ENCODE results near the gene ELOB. TPM values are rescaled to one million over a fixed set of nuclear protein-coding genes. Genes with fewer than 3 reads are reported as not detected.
"Not testable (repeated sequence)": the region's sequence is repeated elsewhere in the genome, so short reads cannot be mapped to it uniquely, and the experiment has no call there.

The ELOB gene
- total RNA-seq, 1 experiment from 2014 or later: 397 TPM

DNA sequence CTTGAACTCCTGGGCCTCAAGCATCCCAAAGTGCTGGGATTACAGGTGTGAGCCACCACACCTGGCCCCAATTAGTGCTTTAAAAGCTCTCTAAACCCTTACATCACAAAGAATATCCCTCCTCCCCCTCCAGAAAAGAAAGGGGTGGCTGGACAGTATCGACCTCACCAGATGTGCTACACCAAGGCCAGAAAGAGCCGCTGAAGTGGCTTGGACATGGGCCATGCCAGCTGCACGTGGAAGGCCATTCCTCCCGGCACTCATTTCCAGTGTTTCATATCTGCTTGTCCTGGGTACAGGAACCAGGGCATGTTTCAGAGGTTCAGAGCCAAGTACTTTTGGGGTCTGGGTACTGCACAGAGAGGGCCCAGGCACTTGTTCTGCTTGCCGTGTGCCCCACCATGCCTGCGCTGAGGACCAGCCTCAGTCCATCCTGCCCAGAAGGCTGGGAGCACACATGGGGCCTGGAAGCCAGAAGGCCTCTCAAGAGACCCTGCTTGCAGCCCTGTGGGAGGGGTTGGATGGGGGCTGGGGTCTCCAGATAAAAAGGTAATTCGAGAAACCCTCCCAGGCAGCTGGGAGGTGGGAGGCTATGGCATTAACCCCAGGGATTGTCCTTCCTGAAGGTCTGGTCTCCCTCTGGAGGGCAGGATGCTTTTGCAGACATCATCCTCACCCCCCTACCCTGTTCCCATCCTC lies 28.2 kb downstream of the ELOB start:
- no peak for DNase-seq (ENCODE audit: low spot score)

DNA sequence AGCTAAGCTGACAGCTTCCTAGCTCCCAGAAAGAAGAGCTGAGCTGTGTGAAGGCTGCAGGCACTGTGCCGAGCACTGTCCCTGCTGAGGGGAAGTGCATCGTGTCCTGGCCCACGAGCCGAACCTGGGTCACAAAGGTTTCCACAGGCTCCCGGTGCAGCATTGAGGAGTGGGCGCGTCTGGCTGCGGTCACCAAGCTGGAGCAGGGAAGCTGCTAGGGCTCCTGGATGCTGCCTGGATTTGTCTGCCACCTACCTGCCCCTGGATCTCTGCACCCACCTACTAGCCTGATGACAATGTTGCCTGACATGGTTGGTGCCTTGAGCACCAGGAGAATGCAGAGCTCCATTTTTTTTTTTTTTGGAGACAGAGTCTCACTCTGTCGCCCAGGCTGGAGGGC lies 31.1 kb downstream of the ELOB start:
- DNase-seq (ENCODE audit: low spot score): no peak

DNA sequence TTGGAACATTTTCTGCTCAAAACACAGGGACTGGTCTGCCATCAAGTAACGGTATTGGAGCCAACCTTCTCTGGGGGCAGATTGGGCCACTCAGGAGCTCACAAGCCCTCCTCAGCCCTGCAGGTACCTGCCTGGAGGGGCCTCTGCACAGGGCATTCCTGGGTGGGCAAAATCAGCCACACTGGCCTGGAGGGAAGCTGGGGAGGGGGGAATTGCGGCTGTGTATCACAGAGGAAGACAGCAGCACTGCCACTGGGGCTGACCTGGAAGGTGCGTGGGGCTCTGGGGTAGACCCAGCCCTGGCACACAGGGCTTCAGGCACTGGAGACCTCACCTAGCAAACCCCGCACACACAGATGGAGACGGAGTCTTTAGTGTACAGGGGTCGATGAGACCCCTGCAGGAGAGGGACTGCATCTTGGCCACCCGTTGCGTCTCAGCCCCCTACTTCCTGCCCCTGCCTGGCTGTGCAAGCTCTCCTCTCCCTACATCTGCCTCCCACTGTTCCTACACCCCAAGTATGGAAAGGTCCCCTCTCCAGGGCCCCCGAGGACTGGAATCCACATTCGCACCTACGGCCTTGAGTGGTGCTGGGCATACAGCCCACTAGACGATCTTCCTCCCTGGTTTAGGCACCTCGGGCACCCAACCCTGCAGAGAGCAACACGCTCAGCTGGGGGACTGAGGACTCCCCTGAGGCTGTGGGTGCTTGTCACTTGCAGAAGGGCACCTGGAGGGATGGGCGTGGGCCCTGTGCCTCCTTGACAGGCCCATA lies 31.8 kb downstream of the ELOB start:
- no peak for DNase-seq (ENCODE audit: low spot score)

DNA sequence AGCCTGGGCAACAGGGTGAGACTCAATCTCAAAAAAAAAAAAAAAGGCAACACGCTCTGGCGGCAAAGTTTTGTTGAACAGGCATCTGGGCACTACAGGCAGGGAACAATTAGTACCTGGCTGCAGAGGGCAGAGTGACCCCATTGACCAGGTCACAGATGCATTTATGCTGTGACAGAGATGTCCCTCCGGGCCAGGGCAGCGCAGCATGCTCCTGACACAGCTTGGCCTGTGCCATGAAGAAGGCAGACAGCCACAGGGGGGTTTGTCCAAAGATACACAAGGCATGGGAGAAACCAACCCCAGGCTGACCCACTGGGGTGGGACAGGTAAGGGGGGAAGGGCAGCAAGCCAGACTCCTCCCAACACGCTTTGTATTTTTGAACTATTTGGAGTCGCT lies 32.4 kb downstream of the ELOB start:
- no peak for DNase-seq (ENCODE audit: low spot score)

GRCh38 chr16:2743007-2743810 lies 33.9 kb downstream of the ELOB start:
- no peak for DNase-seq (ENCODE audit: low spot score)

GRCh38 chr16:2742323-2743006 lies 34.6 kb downstream of the ELOB start:
- DNase-seq (ENCODE audit: low spot score): no peak

DNA sequence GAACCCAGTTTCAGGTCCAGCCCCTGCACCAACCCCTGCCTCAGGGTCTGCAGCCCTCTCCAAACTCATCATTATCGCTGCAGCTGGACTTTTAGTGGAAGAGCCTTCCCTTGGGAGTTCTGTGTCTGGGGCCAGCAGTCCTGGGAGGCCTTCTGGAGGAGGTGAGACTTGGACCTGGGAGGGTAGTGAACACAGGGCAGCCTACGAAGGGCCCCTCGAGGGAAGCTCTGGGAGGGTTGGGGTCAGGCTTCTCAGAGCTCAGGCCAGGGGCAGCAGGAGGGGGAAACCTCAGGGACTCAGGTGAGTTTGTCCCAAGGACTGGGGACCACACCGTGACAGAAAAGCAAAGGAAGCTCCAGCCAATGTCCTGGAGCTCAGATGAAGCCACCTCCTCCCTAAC lies 35.9 kb downstream of the ELOB start:
- no peak for DNase-seq (ENCODE audit: low spot score)

DNA sequence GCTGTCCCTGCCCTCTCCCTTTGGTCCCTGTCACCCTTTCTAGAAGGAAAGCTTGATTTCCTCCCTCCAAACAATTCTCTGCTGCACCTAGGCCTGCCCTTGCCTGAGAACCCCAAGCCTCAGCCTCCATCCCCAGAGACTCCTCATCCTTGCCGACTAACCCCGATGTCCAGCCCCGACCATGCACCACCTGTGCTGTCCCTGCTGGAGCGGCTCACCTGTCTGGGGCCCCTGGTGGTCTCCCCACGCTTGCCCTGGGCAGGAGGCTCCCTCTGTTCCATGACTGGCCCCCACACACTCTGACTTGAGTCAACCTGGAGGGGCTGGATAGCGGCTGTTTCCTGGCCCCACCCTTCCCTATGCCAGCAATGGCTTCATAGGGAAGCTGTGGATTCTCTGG lies 36.6 kb downstream of the ELOB start:
- no peak for DNase-seq (ENCODE audit: low spot score)

DNA sequence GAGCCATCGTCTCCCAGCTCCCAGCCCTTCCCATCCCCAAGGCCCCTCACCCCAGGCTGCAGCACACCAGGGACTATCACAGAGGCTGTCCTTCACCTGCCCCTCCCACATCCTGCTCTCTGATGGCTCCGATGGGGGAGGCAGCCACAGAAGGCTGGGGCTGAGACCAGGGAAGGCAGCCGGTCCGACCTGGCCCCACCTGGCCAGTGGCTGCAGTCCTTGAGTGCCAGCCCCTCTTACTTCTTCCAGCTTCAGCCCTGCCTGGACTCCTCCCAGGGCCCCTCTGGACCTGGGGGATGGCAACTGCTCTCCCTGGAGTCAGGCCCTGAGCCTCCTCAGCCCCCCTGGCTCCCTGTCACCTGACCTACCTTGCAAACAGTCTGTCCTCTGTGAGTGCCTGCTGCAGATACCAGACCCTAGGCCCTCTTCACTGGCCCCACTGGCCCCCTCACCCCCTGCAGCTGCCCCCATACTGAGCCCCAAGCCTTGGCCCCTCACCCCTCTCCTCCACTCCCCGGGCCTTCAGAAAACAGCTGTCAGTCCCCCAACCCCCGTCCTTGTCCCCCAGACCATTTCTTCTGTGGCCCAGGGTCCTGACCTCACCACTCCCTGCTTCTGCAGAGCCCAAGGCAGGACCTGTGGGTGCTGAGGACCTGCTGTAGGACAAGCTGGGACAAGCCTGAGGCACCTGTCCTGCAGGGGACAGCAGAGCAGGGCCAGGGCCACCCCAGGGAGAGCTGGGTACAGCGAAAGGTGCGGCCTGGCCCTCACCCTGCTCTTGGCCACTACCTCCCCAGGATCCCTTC lies 37.3 kb downstream of the ELOB start:
- no peak for DNase-seq (ENCODE audit: low spot score)

DNA sequence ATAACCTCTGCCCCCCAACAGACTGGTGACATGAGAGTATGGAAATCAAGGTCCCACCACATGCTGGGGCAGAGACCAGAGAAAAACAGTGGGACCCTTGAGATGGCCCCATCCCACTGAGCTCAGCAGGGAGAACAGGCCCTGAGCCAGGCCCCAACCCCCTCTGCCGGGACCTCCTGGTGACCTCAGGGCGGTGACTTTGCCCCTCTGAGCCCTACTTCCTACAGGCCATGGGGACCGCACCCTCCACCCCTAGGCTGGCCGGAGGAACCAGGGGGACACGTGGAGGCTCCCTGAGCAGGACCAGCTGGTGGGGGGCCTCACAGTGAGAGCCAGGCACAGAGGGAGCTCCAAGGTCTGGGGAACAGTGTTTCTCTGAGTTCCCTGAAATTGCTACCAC lies 38.5 kb downstream of the ELOB start:
- DNase-seq (ENCODE audit: low spot score): no peak

- no peak for DNase-seq (ENCODE audit: low spot score)
Measured at GRCh38 chr16:2737895-2738418, 39.1 kb downstream of the ELOB start.

GRCh38 chr16:2737238-2737605 lies 39.9 kb downstream of the ELOB start:
- DNase-seq (ENCODE audit: low spot score): no peak

- DNase-seq (ENCODE audit: low spot score): no peak
Measured at GRCh38 chr16:2736476-2737237, 40.4 kb downstream of the ELOB start.

GRCh38 chr16:2734844-2735515 lies 42.1 kb downstream of the ELOB start:
- DNase-seq (ENCODE audit: low spot score): no peak

DNA sequence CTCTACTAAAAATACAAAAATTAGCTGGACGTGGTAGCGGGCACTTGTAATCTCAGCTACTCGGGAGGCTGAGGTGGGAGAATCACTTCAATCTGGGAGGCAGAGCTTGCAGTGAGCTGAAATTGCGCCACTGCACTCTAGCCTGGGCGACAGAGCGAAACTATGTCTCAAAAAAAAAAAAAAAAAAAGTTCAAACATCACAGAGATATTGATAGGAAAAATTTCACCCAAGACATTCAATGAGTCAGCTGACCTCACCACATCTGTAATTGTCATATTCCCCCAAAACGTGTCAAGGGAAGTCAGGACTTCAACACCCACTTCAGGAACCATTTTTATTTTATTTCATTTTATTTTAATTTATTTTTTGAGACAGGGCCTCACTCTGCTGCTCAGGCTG lies 49.0 kb downstream of the ELOB start:
- DNase-seq (ENCODE audit: low spot score): no peak

DNA sequence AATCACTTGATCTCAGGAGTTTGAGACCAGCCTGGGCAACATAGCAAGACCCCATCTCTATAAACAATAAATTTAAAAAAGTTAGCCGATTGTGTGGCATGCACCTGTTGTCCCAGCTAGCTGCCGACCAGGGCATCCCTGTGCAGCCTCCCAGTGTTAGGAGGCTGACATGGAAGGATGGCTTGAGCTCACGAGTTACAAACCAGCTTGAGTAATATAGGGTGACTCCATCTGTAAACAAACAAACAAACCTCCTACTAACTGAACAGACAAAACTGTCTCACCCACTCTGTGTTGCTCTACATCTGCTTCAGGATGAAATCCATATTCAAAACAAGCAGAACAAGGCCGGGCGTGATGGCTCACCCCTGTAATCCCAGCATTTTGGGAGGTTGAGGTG lies 50.2 kb downstream of the ELOB start:
- DNase-seq (ENCODE audit: low spot score): no peak

DNA sequence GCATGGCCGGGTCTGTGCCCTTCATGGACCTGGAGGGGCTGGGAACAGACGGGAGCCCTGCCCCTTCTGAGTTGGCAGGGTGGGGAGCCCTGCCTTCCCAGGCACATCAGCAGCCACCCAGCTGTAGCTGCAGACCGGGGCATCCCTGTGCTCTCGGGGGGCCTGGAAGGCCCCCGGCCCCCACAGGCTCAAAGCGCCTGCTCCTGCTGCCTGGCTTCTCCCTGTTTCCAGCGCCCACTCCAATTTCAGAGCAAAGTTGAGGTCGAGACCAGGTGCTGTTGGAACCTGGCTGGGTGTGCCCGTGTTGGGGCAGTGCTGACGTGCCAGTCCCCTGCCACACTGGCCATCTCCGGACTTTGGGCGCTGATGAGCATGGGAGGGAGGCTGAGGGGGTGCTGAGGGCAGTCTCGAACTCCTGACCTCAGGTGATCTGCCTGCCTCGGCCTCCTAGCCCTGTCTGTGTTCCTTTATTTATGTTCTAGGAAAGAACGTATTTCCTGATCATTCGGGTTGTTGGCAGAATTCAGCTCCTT lies 52.2 kb downstream of the ELOB start:
- DNase-seq (ENCODE audit: low spot score): no peak

DNA sequence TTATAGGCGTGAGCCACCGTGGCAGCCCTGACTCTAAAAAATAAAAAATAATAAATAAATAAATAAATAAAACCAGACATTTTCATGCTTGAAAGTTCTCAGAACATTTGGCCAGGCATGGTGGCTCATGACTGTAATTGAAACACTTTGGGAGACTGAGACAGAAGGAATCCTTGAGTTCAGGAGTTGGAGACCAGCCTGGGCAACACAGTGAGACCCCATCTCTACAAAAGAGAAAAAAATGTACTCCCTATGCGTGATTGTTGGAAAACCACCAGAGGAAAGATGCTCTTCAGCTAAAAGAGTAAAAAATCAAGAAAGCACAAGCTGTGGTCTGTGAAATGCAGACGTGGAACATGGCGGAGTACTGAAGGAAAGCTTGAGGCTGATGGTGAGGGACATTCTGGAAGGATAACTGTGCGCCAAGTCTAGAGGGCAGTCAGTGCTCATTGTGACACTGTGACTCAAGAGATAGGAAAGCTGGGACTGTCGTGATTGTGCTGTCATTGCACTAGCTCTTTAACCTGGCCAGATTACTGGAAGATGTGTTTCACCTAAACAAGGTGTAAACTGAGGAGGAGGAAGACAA lies 52.9 kb downstream of the ELOB start:
- DNase-seq (ENCODE audit: low spot score): no peak

GRCh38 chr16:2721634-2722173 lies 55.4 kb downstream of the ELOB start:
- DNase-seq (ENCODE audit: low spot score): not testable (repeated sequence)

All from A172 (cell line).